Measurements from ENCODE around the gene COL26A1. TPM values are rescaled to one million over a fixed set of nuclear protein-coding genes. Genes with fewer than 3 reads are reported as not detected.
A peak's percentile ranks its signal among the peaks of the same experiment; 100 is the strongest.
"Not testable (repeated sequence)": the region's sequence is repeated elsewhere in the genome, so short reads cannot be mapped to it uniquely, and the experiment has no call there.

Gene COL26A1
- polyA plus RNA-seq, 6 donors from 2014 or later, result not detected

GRCh38 chr7:101486056-101486432, 123.4 kb downstream of the COL26A1 start:
- H3K27me3 Mint-ChIP-seq, result peaks cover 16 to 25% (median 17%) of the 10 kb centered on the region in 3 donors
- not testable (repeated sequence) for H3K27ac Mint-ChIP-seq; H3K36me3 Mint-ChIP-seq; H3K4me3 Mint-ChIP-seq; ATAC-seq (ENCODE audit: low read depth in 2 of 2); H3K9me3 Mint-ChIP-seq; H3K4me1 Mint-ChIP-seq; DNase-seq

DNA sequence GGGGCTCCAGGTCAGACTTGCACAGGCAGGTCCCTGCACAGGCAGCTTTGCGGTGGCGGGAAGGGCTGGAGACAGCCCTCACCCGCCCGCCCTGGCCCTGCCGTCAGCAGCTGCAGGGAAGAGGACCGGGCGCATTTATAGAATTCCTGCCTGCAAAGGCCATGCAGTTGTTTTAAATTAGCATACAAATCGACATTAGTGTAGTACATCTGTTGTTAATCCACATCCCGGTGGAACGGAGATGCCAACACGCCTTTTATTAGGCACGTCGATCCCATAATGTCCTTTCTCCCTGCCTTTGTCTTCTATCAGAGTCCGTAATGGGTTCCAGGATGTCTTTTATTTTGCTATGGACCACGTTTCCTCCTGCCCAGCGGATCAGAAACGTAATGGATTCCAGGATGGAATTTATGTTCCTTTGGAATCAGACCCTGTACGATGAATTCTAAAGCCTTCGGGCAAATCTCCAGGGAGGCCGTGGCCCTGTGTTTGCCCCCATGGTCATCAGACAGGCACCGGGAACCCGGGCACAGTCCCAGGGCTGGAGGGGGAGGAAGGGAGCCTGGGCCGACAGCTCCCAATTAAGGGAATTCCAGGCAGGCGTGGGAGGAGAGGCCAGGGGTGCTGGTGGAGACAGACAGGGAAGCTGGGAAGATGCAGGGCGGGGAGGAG, 123.9 kb downstream of the COL26A1 start:
- peak overlapping the region in 1 of 6 donors; percentile 21 for H3K27ac Mint-ChIP-seq
- DNase-seq (no peak), ATAC-seq (ENCODE audit: low read depth in 2 of 2) (no peak)
- no peaks in the 10 kb centered on the region for H3K4me1 Mint-ChIP-seq
- peaks cover 15 to 25% (median 17%) of the 10 kb centered on the region in 3 donors for H3K27me3 Mint-ChIP-seq
- no peaks in the 10 kb centered on the region for H3K36me3 Mint-ChIP-seq
- H3K4me3 Mint-ChIP-seq, result no peak overlapping the region
- peaks cover 0 to 2% (median 0%) of the 10 kb centered on the region in 7 donors for H3K9me3 Mint-ChIP-seq

DNA sequence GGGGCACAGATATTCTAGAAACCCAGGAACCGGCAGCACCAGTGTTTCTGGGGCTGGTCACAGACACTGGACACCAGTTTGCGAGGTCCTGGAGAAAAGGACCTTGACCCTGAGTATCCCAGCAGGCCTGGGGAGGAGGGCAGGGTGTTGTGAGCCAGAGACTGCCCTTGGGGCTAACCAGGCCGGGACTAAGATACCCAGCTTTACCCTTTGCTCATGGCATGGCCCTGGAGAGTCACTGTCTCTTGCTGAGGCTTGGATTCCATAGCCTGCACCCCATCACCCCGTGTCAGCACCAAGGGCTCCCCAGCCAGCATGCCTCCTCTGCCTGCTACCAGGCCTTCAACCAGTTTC, 124.4 kb downstream of the COL26A1 start:
- Mint-ChIP-seq H3K36me3 (no peaks in the 10 kb centered on the region), H3K4me3 (peak overlapping the region in 1 of 8 donors; percentile 50), H3K9me3 (peaks cover 0 to 2% (median 0%) of the 10 kb centered on the region in 7 donors), H3K4me1 (no peaks in the 10 kb centered on the region), H3K27me3 (peaks cover 15 to 25% (median 17%) of the 10 kb centered on the region in 3 donors), H3K27ac (no peak overlapping the region)
- ATAC-seq (ENCODE audit: low read depth in 2 of 2), result no peak
- no peak for DNase-seq

GRCh38 chr7:101487753-101488152, 125.1 kb downstream of the COL26A1 start:
- Mint-ChIP-seq H3K4me1 (no peaks in the 10 kb centered on the region), H3K27me3 (peaks cover 15 to 25% (median 17%) of the 10 kb centered on the region in 3 donors), H3K9me3 (peaks cover 0 to 2% (median 0%) of the 10 kb centered on the region in 7 donors), H3K4me3 (no peak overlapping the region), H3K36me3 (no peaks in the 10 kb centered on the region), H3K27ac (no peak overlapping the region)
- ATAC-seq (ENCODE audit: low read depth in 2 of 2) (no peak), DNase-seq (no peak)

DNA sequence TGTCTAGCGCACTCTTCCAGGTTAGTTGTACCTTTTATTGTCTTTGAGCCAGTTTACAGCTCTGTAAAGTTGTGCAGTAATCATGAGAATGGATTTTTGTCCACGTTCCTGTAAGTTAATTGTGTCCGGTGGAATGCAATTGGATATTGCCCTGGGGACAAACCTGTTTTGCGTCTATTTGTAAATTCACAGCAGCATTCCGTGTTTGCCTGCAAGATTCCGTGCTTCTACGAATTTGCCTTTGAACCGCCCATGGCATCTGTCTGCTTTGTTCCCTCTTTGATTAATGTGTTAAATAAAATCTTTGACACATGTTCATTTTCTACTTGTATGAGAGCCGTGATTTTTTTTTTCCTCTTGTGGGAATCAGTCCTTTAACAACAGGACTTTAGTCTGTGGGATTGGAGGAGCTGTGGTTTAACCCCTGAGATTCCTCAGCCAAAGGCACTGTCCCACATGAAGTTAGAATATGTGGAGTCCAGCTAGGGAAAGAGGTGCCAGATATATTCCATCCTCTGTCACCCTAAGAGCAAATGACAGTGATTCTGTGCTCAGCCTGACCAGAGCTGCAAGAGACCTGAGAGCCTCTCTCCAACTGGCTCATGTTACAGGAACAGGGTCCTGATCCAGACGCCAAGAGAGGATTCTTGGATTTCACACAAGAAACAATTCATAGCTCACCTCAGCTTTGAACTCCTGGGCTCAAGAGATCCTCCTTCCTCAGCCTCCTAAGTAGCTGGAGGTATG, 126.3 kb downstream of the COL26A1 start:
- no peak overlapping the region for H3K4me3 Mint-ChIP-seq
- no peak overlapping the region for H3K27ac Mint-ChIP-seq
- no peak for DNase-seq

DNA sequence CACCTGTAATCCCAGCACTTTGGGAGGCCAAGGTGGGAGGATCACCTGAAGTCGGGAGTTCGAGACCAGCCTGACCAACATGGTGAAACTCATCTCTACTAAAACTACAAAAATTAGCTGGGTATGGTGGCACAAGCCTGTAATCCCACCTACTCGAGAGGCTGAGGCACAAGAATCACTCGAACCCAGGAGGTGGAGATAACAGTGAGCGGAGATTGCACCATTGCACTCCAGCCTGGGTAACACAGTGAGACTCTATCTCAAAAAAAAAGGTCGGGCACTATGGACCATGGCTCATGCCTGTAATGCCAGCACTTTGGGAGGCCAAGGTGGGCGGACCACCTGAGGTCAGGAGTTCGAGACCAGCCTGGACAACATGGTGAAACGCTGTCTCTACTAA, 127.8 kb downstream of the COL26A1 start:
- peak overlapping the region in 1 of 6 donors; percentile 47 for H3K27ac Mint-ChIP-seq
- not testable (repeated sequence) for H3K9me3 Mint-ChIP-seq; H3K4me3 Mint-ChIP-seq; H3K36me3 Mint-ChIP-seq; ATAC-seq (ENCODE audit: low read depth in 2 of 2); DNase-seq; H3K4me1 Mint-ChIP-seq
- peaks cover 15 to 25% (median 16%) of the 10 kb centered on the region in 3 donors for H3K27me3 Mint-ChIP-seq

More for the DNA sequence above, 126.3 kb downstream of the COL26A1 start:
- Mint-ChIP-seq H3K9me3 (peaks cover 0 to 2% (median 0%) of the 10 kb centered on the region in 7 donors), H3K36me3 (no peaks in the 10 kb centered on the region), H3K4me1 (no peaks in the 10 kb centered on the region), H3K27me3 (peaks cover 15 to 25% (median 17%) of the 10 kb centered on the region in 3 donors)
- ATAC-seq (ENCODE audit: low read depth in 2 of 2), result no peak

DNA sequence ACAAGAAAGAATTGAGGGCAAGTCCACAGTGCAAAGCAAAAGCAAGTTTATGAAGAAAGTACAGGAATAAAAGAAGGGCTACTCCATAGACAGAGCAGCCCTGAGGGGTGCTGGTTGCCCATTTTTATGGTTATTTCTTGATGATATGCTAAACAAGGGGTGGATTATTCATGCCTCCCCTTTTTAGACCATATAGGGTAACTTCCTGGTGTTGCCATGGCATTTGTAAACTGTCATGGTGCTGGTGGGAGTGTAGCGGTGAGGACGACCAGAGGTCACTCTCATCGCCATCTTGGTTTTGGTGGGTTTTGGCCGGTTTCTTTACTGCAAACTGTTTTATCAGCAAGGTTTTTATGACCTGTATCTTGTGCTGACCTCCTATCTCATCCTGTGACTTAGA, 128.8 kb downstream of the COL26A1 start:
- not testable (repeated sequence) for H3K36me3 Mint-ChIP-seq; H3K9me3 Mint-ChIP-seq; H3K27ac Mint-ChIP-seq; DNase-seq; ATAC-seq (ENCODE audit: low read depth in 2 of 2); H3K4me1 Mint-ChIP-seq
- H3K4me3 Mint-ChIP-seq, result peak overlapping the region in 1 of 8 donors; percentile 16
- H3K27me3 Mint-ChIP-seq, result peaks cover 15 to 25% (median 16%) of the 10 kb centered on the region in 3 donors

- ATAC-seq (ENCODE audit: low read depth in 2 of 2) (no peak), DNase-seq (no peak)
- peaks cover 0 to 5% (median 4%) of the 10 kb centered on the region in 3 donors for H3K27me3 Mint-ChIP-seq
- no peak overlapping the region for H3K4me3 Mint-ChIP-seq
- H3K27ac Mint-ChIP-seq, result no peak overlapping the region
- peaks cover 0 to 2% (median 0%) of the 10 kb centered on the region in 7 donors for H3K9me3 Mint-ChIP-seq
- peaks cover 0 to 3% (median 0%) of the 10 kb centered on the region in 3 donors for H3K4me1 Mint-ChIP-seq
- H3K36me3 Mint-ChIP-seq, result no peaks in the 10 kb centered on the region
These were observed 132.1 kb downstream of the COL26A1 start for GRCh38 chr7:101494602-101495329.

GRCh38 chr7:101496017-101496416, 133.3 kb downstream of the COL26A1 start:
- peaks cover 0 to 2% (median 0%) of the 10 kb centered on the region in 7 donors for H3K9me3 Mint-ChIP-seq
- peak overlapping the region in 3 of 6 donors; percentile 53 to 86 (median 76) for H3K27ac Mint-ChIP-seq
- no peak overlapping the region for H3K4me3 Mint-ChIP-seq
- no peaks in the 10 kb centered on the region for H3K36me3 Mint-ChIP-seq
- H3K4me1 Mint-ChIP-seq, result peaks cover 0 to 3% (median 0%) of the 10 kb centered on the region in 3 donors
- H3K27me3 Mint-ChIP-seq, result peaks cover 0 to 5% (median 0%) of the 10 kb centered on the region in 3 donors
- DNase-seq, result no peak
- ATAC-seq (ENCODE audit: low read depth in 2 of 2), result no peak

DNA sequence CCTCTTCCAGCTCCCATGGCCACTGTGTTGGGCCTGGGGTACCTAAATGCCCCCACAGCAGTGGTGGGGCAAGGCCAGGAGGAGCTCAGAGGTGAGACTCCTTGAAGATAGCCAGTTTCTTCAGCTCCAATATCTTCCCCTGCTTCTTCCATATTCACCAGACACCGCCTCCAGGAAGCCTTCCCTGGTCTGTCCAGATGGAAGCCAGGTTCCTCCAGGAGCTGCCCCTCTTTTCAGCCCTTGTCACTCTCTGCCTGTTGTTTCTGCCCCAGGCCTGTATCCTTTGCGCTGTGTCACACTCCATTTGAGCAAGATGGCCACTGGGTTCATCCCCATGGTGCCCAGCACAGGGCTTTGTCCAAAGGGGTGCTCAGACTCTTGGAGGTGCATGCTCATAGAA, 138.7 kb downstream of the COL26A1 start:
- Mint-ChIP-seq H3K4me1 (peaks cover 18 to 40% (median 22%) of the 10 kb centered on the region in 3 donors), H3K9me3 (no peaks in the 10 kb centered on the region), H3K36me3 (no peaks in the 10 kb centered on the region), H3K27me3 (no peaks in the 10 kb centered on the region), H3K27ac (no peak overlapping the region), H3K4me3 (no peak overlapping the region)
- no peak for DNase-seq
- ATAC-seq (ENCODE audit: low read depth in 2 of 2), result no peak

DNA sequence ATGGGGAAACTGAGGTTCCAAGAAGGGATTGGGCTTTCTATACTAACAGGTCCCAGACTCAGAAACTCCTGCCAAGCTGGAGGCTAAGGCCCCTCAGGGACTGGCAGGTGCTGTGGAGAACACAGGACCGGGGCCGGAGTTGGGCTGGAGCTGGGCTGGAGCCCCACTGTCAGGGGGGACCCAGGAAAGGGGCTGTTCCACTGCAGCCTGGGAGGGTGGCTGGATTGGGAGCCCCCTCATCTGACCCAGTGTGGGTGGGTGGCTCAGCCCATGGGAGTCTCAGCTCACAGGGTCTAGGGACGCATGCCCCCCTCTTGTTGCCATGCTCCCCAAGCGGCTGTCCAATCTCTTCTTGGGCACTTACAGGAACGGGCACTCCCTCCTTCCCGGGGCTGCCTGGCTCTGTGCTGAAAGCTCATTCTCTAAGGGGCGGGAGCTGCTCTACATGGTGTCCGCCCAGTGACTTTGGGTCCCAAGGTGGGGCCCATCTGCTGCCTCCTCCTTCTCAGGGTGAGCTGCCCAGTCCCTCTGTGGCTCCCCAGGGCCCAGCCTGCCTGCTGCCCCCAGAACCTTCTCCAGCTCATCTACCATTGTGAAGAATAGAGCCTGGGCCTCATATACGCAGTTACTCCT, 139.9 kb downstream of the COL26A1 start:
- Mint-ChIP-seq H3K4me1 (peaks cover 28 to 51% (median 32%) of the 10 kb centered on the region in 3 donors), H3K9me3 (no peaks in the 10 kb centered on the region), H3K27me3 (no peaks in the 10 kb centered on the region), H3K27ac (peak overlapping the region in 3 of 6 donors; percentile 58 to 92 (median 79)), H3K36me3 (no peaks in the 10 kb centered on the region), H3K4me3 (no peak overlapping the region)
- DNase-seq (no peak), ATAC-seq (ENCODE audit: low read depth in 2 of 2) (no peak)

DNA sequence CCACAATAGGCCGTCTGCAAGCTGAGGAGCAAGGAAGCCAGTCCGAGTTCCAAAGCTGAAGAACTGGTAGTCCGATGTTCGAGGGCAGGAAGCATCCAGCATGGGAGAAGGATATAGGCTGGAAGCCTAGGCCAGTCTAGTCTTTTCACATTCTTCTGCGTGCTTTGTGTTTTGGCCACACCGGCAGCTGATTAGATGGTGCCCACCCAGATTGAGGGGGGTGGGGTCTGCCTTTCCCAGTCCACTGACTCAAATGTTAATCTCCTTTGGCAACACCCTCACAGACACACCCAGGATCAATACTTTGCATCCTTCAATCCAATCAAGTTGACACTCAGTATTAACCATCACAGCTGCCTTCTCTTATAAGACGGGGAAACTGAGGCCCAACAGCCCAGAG, 142.8 kb downstream of the COL26A1 start:
- not testable (repeated sequence) for H3K9me3 Mint-ChIP-seq; H3K27ac Mint-ChIP-seq; DNase-seq; ATAC-seq (ENCODE audit: low read depth in 2 of 2); H3K36me3 Mint-ChIP-seq
- Mint-ChIP-seq H3K27me3 (peaks cover 0 to 15% (median 13%) of the 10 kb centered on the region in 3 donors), H3K4me1 (peaks cover 33 to 62% (median 43%) of the 10 kb centered on the region in 3 donors), H3K4me3 (peak overlapping the region in 2 of 8 donors; percentile 3 to 15)

GRCh38 chr7:101506531-101506930, 143.9 kb downstream of the COL26A1 start:
- peak overlapping the region in 2 of 6 donors; percentile 32 to 43 for H3K27ac Mint-ChIP-seq
- DNase-seq, result no peak
- H3K4me3 Mint-ChIP-seq, result no peak overlapping the region
- peaks cover 0 to 16% (median 14%) of the 10 kb centered on the region in 3 donors for H3K27me3 Mint-ChIP-seq
- no peaks in the 10 kb centered on the region for H3K36me3 Mint-ChIP-seq
- ATAC-seq (ENCODE audit: low read depth in 2 of 2), result no peak
- H3K9me3 Mint-ChIP-seq, result no peaks in the 10 kb centered on the region
- peaks cover 33 to 62% (median 43%) of the 10 kb centered on the region in 3 donors for H3K4me1 Mint-ChIP-seq

Data from naive B cell (primary cell).